ENCODE results near the gene RHBDD2.
A peak's percentile ranks its signal among the peaks of the same experiment; 100 is the strongest.

The RHBDD2 gene

GRCh38 chr7:75915416-75916156 lies 36.8 kb downstream of the RHBDD2 start:
- DNase-seq (ENCODE audit: extremely low spot score, insufficient read length, low read depth) (no peak), FAIRE-seq (no peak)

- no peak for FAIRE-seq
These were observed 37.4 kb downstream of the RHBDD2 start for GRCh38 chr7:75916259-75916658.

GRCh38 chr7:75916685-75917634 lies 38.1 kb downstream of the RHBDD2 start:
- DNase-seq (ENCODE audit: extremely low spot score, insufficient read length, low read depth) (no peak), FAIRE-seq (no peak)

More at GRCh38 chr7:75916259-75916658, 37.4 kb downstream of the RHBDD2 start:
- no peak for DNase-seq (ENCODE audit: extremely low spot score, insufficient read length, low read depth)

- DNase-seq (ENCODE audit: extremely low spot score, insufficient read length, low read depth) (no peak), FAIRE-seq (no peak)
These were observed 41.8 kb downstream of the RHBDD2 start for GRCh38 chr7:75920431-75921161.

- FAIRE-seq (no peak), DNase-seq (ENCODE audit: extremely low spot score, insufficient read length, low read depth) (no peak)
These were observed 42.6 kb downstream of the RHBDD2 start for GRCh38 chr7:75921479-75921878.

GRCh38 chr7:75922966-75923603 lies 44.3 kb downstream of the RHBDD2 start:
- peak; percentile 5 for FAIRE-seq
- no peak for DNase-seq (ENCODE audit: extremely low spot score, insufficient read length, low read depth)

GRCh38 chr7:75924256-75924655 lies 45.4 kb downstream of the RHBDD2 start:
- FAIRE-seq (no peak), DNase-seq (ENCODE audit: extremely low spot score, insufficient read length, low read depth) (no peak)

- no peak for DNase-seq (ENCODE audit: extremely low spot score, insufficient read length, low read depth)
- FAIRE-seq: no peak
These were observed 46.1 kb downstream of the RHBDD2 start for GRCh38 chr7:75924889-75925288.

DNA sequence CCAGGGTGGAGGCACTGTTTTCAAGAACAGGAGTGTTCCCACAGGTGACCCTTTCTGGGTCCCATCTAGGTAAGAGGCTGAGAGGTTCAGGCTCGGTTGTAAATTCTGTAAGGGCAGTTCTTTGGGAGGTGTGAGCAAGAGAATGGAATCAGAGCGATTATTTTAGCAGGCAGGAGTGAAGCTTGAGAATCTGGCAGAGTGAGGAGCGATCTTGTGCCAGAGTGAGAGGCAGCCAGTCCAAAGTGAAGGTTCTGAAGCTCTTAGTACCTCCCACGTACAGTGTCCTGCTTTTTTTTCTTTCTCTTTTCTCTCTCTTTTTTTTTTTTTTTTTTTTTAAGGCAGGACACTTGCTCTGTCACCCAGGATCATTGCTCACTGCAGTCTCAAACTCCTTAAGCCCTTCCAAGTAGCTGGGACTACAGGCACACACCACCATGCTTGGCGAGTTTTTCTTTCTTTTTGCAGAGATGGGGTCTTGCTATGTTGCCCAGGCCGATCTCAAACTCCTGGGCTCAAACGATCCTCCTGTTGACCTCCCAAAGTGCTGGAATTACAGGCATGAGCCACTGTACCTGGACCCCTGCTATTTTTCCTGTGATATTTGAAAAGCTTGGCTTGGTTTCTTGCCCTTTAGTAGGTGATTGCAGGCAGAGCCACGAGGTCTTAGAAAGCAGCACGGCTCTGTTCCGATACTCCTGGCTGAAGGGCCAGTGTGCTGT lies 47.0 kb downstream of the RHBDD2 start:
- FAIRE-seq (no peak), DNase-seq (ENCODE audit: extremely low spot score, insufficient read length, low read depth) (no peak)

DNA sequence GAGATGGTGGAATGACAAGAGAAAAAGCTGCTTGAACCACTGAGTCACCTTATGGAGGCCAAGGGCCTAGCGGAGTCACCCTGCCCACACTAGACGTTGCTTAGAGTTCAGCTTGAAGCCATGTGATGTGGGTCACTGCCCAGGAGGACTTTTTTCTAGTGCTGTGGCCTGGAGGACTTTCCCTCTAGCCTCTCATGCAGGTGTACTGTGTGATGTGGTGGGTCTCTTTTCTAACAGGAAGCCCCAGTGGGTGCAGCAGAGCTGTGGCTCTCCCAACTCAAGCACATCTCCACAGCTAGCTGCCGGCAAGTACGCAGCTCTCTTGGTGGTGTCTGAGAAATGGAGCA lies 49.7 kb downstream of the RHBDD2 start:
- FAIRE-seq: no peak
- DNase-seq (ENCODE audit: extremely low spot score, insufficient read length, low read depth): no peak

DNA sequence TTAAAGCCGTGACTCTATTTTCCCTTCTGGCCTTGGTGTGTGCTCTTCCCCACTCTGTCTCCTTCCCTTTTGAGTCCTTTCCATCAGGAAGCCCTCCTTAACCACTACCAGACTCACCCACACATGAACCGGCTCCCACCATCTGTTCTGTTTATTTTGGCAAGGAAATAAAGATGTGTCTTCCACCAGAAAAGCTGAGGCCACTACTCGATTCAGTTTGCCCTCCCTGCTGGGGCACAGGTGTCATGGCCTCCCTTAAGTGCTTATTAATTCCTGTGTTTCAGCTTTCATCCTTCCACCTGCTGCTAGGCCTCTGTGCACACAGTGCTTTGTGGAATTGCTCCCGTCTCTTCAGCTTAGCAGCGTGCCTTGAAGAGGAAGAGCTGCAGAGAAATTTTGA lies 52.8 kb downstream of the RHBDD2 start:
- no peak for FAIRE-seq

DNA sequence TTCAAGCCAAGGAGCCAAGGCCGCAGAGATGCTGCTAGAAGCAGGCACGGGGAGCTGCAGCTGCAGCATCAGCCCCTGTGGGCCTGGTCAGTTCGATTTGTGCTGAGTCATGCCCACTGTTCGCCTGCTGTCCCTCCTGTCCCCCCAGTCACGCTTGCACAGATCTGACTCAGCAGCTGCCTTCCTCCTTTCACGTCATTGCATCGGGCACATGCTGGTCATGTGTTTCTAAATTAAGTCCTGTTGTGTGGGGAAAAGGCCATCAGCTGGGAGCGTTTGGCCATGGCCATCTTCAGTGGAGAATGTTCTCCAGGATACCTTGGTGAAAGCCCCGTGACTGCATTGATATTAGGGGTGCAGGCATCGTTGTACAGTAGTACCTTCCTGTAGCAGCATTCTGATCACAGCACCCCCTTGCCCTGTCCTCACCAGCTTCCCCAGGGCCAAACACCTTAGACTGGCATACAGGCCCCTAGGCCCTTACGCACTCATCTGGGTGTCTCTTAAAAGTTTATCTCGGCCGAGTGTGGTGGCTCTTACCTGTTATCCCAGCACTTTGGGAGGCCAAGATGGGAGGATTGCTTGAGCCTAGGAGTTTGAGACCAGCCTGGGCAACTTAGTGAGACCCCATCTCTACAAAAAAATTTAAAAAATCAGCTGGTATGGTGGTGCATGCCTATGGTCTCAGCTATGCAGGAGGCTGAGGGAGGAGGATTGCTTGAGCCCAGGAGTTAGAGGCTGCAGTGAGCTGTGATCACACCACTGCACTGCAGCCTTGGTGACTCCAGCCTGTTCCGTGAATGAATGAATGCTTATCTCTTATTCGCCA lies 59.3 kb downstream of the RHBDD2 start:
- no peak for DNase-seq (ENCODE audit: extremely low spot score, insufficient read length, low read depth)
- FAIRE-seq: no peak

More for the DNA sequence above, 52.8 kb downstream of the RHBDD2 start:
- DNase-seq (ENCODE audit: extremely low spot score, insufficient read length, low read depth): no peak
